ENCODE measurements around the gene G0S2.

Gene G0S2

DNA sequence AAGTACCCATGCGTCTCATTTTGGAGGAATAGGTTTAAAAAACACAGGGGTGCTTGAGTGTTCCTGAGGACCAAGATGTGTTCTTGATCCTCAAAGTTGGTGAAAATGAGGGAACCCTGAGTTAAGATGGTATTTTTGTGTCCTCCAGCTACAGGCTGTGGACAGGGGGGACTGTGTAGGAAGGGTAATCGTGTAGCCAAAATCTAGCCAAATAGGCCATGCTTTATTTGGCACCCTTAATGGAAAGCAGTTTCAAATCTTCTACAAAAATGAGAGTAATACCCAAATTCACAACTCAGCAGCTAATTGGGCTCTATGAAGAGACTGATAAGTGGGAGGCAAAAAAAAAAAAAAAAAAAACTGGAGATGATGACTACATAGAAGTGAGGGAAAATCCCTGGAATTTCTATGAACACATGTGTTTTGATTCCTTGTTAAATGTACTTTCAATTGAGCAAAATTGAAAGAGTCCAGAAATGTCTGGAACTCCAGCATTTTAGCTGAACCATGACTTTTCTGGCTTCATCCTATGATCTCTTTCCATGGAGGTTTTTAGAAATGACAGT, 29.9 kb downstream of the G0S2 start:
- TF ChIP-seq, protein P1, sequence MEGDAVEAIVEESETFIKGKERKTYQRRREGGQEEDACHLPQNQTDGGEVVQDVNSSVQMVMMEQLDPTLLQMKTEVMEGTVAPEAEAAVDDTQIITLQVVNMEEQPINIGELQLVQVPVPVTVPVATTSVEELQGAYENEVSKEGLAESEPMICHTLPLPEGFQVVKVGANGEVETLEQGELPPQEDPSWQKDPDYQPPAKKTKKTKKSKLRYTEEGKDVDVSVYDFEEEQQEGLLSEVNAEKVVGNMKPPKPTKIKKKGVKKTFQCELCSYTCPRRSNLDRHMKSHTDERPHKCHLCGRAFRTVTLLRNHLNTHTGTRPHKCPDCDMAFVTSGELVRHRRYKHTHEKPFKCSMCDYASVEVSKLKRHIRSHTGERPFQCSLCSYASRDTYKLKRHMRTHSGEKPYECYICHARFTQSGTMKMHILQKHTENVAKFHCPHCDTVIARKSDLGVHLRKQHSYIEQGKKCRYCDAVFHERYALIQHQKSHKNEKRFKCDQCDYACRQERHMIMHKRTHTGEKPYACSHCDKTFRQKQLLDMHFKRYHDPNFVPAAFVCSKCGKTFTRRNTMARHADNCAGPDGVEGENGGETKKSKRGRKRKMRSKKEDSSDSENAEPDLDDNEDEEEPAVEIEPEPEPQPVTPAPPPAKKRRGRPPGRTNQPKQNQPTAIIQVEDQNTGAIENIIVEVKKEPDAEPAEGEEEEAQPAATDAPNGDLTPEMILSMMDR (IDR thresholded peaks at IDR 0.05), result no peak
- Histone ChIP-seq H3K27me3 (peaks cover 58% of the 10 kb centered on the region), H3K36me3 (no peaks in the 10 kb centered on the region), H3K4me3 (ENCODE audit: low read depth in 1 of 2, low read length in 1 of 2) (no peak overlapping the region), H3K9me3 (no peaks in the 10 kb centered on the region), H3K4me1 (ENCODE audit: control insufficient read depth in 1 of 2, insufficient read depth in 1 of 2, low read depth in 1 of 2, low read length in 1 of 2) (no peaks in the 10 kb centered on the region), H3K27ac (no peak overlapping the region)

DNA sequence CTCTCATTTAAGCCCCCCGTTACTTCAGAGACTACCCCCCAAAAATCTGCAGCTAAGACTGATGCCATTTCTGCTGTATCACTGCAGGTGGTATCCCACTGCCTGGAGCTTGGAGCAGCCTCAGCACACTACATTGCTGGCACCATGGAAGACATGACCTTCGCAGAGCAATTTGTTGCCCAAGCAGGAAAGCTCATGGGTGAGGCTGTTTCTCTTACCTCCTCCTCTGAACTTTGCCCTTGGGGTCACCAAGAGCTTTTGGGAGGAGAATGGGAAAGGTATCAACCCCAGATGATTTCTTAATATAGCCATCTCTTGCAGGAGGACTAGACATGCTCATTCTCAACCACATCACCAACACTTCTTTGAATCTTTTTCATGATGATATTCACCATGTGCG, 31.4 kb downstream of the G0S2 start:
- Histone ChIP-seq H3K27me3 (peaks cover 60% of the 10 kb centered on the region), H3K36me3 (no peaks in the 10 kb centered on the region), H3K27ac (no peak overlapping the region), H3K4me1 (ENCODE audit: control insufficient read depth in 1 of 2, insufficient read depth in 1 of 2, low read depth in 1 of 2, low read length in 1 of 2) (no peaks in the 10 kb centered on the region), H3K4me3 (ENCODE audit: low read depth in 1 of 2, low read length in 1 of 2) (no peak overlapping the region), H3K9me3 (no peaks in the 10 kb centered on the region)
- TF ChIP-seq, protein P1 (IDR thresholded peaks at IDR 0.05), result no peak

DNA sequence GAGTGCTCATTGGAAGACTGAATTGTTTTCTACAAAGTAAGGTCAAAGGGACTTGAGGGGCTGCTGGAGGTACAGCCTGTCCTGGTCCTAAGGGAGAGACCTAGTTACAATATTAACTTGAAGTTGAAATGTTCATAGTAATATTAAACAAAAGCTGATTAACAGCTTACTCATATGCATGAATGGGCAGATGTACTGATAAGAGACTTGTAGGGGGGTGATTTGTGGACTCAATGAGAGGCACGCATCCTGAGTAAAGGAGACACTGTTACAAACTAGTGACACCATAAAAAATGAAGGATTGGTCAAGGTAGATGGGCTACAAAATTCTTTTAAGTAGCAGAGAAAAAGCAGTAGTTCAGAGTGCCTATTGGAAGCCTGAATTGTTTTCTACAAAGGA, 32.1 kb downstream of the G0S2 start:
- Histone ChIP-seq H3K27ac (no peak overlapping the region), H3K4me3 (ENCODE audit: low read depth in 1 of 2, low read length in 1 of 2) (no peak overlapping the region), H3K4me1 (ENCODE audit: control insufficient read depth in 1 of 2, insufficient read depth in 1 of 2, low read depth in 1 of 2, low read length in 1 of 2) (no peaks in the 10 kb centered on the region), H3K27me3 (peaks cover 53% of the 10 kb centered on the region), H3K36me3 (no peaks in the 10 kb centered on the region), H3K9me3 (no peaks in the 10 kb centered on the region)
- TF ChIP-seq, protein P1 (IDR thresholded peaks at IDR 0.05), result no peak

DNA sequence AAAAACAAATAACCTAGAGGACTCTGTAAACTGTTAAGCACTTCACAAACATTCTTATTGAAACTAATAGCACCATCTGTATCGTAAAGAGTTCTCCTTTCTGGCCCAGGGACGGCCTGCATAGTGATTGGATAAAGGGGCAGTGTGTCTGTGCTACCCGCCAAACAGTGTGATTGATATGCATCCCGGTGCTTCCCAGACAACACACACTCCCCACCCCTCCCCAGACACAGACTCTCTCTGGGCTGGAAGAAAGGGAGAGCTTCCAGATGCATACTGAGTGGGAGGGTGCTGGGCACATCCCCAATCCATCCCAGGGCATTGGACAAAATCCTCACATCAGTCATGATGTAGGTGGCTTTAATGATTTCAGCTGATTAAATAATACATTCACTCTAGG, 33.1 kb downstream of the G0S2 start:
- Histone ChIP-seq H3K4me3 (ENCODE audit: low read depth in 1 of 2, low read length in 1 of 2) (no peak overlapping the region), H3K4me1 (ENCODE audit: control insufficient read depth in 1 of 2, insufficient read depth in 1 of 2, low read depth in 1 of 2, low read length in 1 of 2) (no peaks in the 10 kb centered on the region), H3K27me3 (peaks cover 43% of the 10 kb centered on the region), H3K27ac (no peak overlapping the region), H3K36me3 (no peaks in the 10 kb centered on the region), H3K9me3 (no peaks in the 10 kb centered on the region)
- TF ChIP-seq, protein P1 (IDR thresholded peaks at IDR 0.05), result no peak

DNA sequence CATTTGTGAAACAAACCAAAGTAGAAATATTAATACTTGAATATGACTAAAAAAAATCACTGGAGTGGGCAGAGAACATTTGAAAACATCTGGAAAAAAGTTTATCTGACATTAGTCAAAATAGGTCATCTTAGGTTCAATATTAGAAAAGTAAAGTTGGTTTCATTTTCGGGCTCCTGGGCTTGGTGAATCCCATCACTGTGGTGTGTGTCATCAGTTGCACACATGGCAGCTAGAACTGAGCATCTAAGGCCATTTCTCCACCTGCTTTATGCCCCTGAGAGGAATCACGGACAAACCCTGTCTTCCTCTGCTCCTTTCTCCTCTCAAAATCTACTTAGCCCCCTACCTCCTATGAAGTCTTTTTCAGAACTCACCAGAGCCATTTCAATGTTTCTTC, 34.9 kb downstream of the G0S2 start:
- H3K27me3 ChIP-seq, result peaks cover 34% of the 10 kb centered on the region
- TF ChIP-seq, protein P1 (IDR thresholded peaks at IDR 0.05), result no peak

DNA sequence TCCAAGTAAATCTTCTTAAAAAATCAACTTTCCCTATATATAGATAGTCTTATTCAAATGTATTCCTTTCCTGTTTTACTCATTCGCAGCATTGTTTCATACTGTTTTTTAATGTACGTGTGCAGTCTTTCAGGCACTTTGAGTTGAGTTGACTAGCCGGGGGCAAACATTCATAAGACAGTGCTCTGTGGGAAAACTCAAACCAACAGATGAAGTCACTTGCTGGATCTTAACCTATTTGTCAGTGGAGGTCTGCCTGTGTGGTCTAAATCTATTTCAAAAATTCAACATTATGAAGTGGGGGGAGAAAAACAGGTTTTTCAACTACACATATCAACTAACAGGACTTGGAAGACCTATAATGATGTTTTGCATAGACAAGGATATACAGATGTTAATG, 35.6 kb downstream of the G0S2 start:
- no peak overlapping the region for H3K27ac ChIP-seq
- no peaks in the 10 kb centered on the region for H3K36me3 ChIP-seq
- peaks cover 28% of the 10 kb centered on the region for H3K27me3 ChIP-seq
- H3K4me1 ChIP-seq (ENCODE audit: control insufficient read depth in 1 of 2, insufficient read depth in 1 of 2, low read depth in 1 of 2, low read length in 1 of 2), result no peaks in the 10 kb centered on the region
- no peaks in the 10 kb centered on the region for H3K9me3 ChIP-seq
- no peak overlapping the region for H3K4me3 ChIP-seq (ENCODE audit: low read depth in 1 of 2, low read length in 1 of 2)
- TF ChIP-seq, protein P1 (IDR thresholded peaks at IDR 0.05), result no peak

More for the DNA sequence above, 34.9 kb downstream of the G0S2 start:
- H3K4me3 ChIP-seq (ENCODE audit: low read depth in 1 of 2, low read length in 1 of 2), result no peak overlapping the region
- no peak overlapping the region for H3K27ac ChIP-seq
- H3K4me1 ChIP-seq (ENCODE audit: control insufficient read depth in 1 of 2, insufficient read depth in 1 of 2, low read depth in 1 of 2, low read length in 1 of 2), result no peaks in the 10 kb centered on the region
- no peaks in the 10 kb centered on the region for H3K9me3 ChIP-seq
- no peaks in the 10 kb centered on the region for H3K36me3 ChIP-seq
